ENCODE data around the gene TMEM14A. TPM values are rescaled to one million over a fixed set of nuclear protein-coding genes. Genes with fewer than 3 reads are reported as not detected.
"Not testable (repeated sequence)": the region's sequence is repeated elsewhere in the genome, so short reads cannot be mapped to it uniquely, and the experiment has no call there.

TMEM14A gene
- total and polyA plus RNA-seq, 8 donors = 10.7 to 29.9 (median 23.2) TPM; not detected in 1

GRCh38 chr6:52654007-52654406 lies 16.9 kb upstream of the TMEM14A start:
- intact Hi-C loops (cut with DNase I; ENCODE audit: low total_unique reads) = no loop called here
- Histone ChIP-seq H3K9me3 (no peaks in the 10 kb centered on the region), H3K27ac (no peak overlapping the region), H3K4me1 (peaks cover 0 to 5% (median 0%) of the 10 kb centered on the region in 4 donors), H3K4me3 (no peak overlapping the region), H3K36me3 (no peaks in the 10 kb centered on the region), H3K27me3 (no peaks in the 10 kb centered on the region)
- DNase-seq = no peak
- TF ChIP-seq POLR2A (IDR thresholded peaks at IDR 0.05) = no peak
- TF ChIP-seq POLR2AphosphoS5 (IDR thresholded peaks at IDR 0.05) = no peak
- TF ChIP-seq CTCF (IDR thresholded peaks at IDR 0.05) = no peak
- TF ChIP-seq EP300 (IDR thresholded peaks at IDR 0.05) = no peak
- 75 to 87% (median 79%) methylated on average over 1 of the region's 1 CpG for WGBS, 5 donors

- WGBS, 5 donors = 91 to 96% (median 92%) methylated on average over 4 of the region's 4 CpGs
- H3K27me3 ChIP-seq = no peaks in the 10 kb centered on the region
Measured at GRCh38 chr6:52654592-52654991, 16.3 kb upstream of the TMEM14A start.

GRCh38 chr6:52655941-52656340 lies 15.0 kb upstream of the TMEM14A start:
- DNase-seq; H3K36me3 ChIP-seq; H3K4me1 ChIP-seq; H3K27me3 ChIP-seq; H3K4me3 ChIP-seq; H3K9me3 ChIP-seq; H3K27ac ChIP-seq; intact Hi-C loops (cut with DNase I; ENCODE audit: low total_unique reads): not testable (repeated sequence)
- WGBS, 5 donors = 93 to 100% (median 96%) methylated on average over 12 to 22 of the region's 33 CpGs

More at GRCh38 chr6:52654592-52654991, 16.3 kb upstream of the TMEM14A start:
- no peaks in the 10 kb centered on the region for H3K36me3 ChIP-seq
- intact Hi-C loops (cut with DNase I; ENCODE audit: low total_unique reads) = no loop called here
- TF ChIP-seq EP300 (IDR thresholded peaks at IDR 0.05) (no peak), CTCF (IDR thresholded peaks at IDR 0.05) (no peak), POLR2A (IDR thresholded peaks at IDR 0.05) (no peak), POLR2AphosphoS5 (IDR thresholded peaks at IDR 0.05) (no peak)
- no peak for DNase-seq
- peaks cover 0 to 5% (median 0%) of the 10 kb centered on the region in 4 donors for H3K4me1 ChIP-seq
- H3K27ac ChIP-seq = no peak overlapping the region
- no peak overlapping the region for H3K4me3 ChIP-seq
- no peaks in the 10 kb centered on the region for H3K9me3 ChIP-seq

GRCh38 chr6:52657870-52658269 lies 13.0 kb upstream of the TMEM14A start:
- intact Hi-C loops (cut with DNase I; ENCODE audit: low total_unique reads) = no loop called here
- no peak for DNase-seq
- Histone ChIP-seq H3K4me1 (no peaks in the 10 kb centered on the region), H3K27ac (no peak overlapping the region), H3K36me3 (no peaks in the 10 kb centered on the region), H3K9me3 (no peaks in the 10 kb centered on the region), H3K27me3 (no peaks in the 10 kb centered on the region), H3K4me3 (no peak overlapping the region)
- TF ChIP-seq EP300 (IDR thresholded peaks at IDR 0.05) (no peak), CTCF (IDR thresholded peaks at IDR 0.05) (no peak), POLR2AphosphoS5 (IDR thresholded peaks at IDR 0.05) (no peak), POLR2A (IDR thresholded peaks at IDR 0.05) (no peak)
- 83 to 90% (median 87%) methylated on average over 4 of the region's 4 CpGs for WGBS, 5 donors

GRCh38 chr6:52661551-52661950 lies 9.4 kb upstream of the TMEM14A start:
- Histone ChIP-seq H3K4me1 (peaks cover 0 to 29% (median 24%) of the 10 kb centered on the region in 4 donors), H3K4me3 (no peak overlapping the region), H3K9me3 (no peaks in the 10 kb centered on the region), H3K36me3 (no peaks in the 10 kb centered on the region), H3K27me3 (no peaks in the 10 kb centered on the region), H3K27ac (no peak overlapping the region)
- intact Hi-C loops (cut with DNase I; ENCODE audit: low total_unique reads) = no loop called here
- WGBS, 5 donors = 53 to 87% (median 74%) methylated on average over 3 of the region's 3 CpGs
- TF ChIP-seq CTCF (IDR thresholded peaks at IDR 0.05) (no peak), POLR2A (IDR thresholded peaks at IDR 0.05) (no peak), POLR2AphosphoS5 (IDR thresholded peaks at IDR 0.05) (no peak), EP300 (IDR thresholded peaks at IDR 0.05) (no peak)
- no peak for DNase-seq
